GM20000 (cell line): Measurements from ENCODE around the gene RASSF1.

Source experiments
- DNase-seq: peaks from one replicate; pipeline ENCODE4 v3.0.0; 2012; ENCODE audit warnings: low spot score
- TF ChIP-seq, protein P1 (sequence below): IDR thresholded peaks from 2 replicates; pipeline ENCODE4 v1.5.1; 2012; ENCODE audit warnings: mild to moderate bottlenecking, control low read depth; ENCODE audit errors: extremely low read depth, missing control alignments

Gene RASSF1

GRCh38 chr3:50295553-50296431, 44.8 kb downstream of the RASSF1 start:
- TF ChIP-seq, protein P1, sequence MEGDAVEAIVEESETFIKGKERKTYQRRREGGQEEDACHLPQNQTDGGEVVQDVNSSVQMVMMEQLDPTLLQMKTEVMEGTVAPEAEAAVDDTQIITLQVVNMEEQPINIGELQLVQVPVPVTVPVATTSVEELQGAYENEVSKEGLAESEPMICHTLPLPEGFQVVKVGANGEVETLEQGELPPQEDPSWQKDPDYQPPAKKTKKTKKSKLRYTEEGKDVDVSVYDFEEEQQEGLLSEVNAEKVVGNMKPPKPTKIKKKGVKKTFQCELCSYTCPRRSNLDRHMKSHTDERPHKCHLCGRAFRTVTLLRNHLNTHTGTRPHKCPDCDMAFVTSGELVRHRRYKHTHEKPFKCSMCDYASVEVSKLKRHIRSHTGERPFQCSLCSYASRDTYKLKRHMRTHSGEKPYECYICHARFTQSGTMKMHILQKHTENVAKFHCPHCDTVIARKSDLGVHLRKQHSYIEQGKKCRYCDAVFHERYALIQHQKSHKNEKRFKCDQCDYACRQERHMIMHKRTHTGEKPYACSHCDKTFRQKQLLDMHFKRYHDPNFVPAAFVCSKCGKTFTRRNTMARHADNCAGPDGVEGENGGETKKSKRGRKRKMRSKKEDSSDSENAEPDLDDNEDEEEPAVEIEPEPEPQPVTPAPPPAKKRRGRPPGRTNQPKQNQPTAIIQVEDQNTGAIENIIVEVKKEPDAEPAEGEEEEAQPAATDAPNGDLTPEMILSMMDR: no peak
- DNase-seq: no peak

DNA sequence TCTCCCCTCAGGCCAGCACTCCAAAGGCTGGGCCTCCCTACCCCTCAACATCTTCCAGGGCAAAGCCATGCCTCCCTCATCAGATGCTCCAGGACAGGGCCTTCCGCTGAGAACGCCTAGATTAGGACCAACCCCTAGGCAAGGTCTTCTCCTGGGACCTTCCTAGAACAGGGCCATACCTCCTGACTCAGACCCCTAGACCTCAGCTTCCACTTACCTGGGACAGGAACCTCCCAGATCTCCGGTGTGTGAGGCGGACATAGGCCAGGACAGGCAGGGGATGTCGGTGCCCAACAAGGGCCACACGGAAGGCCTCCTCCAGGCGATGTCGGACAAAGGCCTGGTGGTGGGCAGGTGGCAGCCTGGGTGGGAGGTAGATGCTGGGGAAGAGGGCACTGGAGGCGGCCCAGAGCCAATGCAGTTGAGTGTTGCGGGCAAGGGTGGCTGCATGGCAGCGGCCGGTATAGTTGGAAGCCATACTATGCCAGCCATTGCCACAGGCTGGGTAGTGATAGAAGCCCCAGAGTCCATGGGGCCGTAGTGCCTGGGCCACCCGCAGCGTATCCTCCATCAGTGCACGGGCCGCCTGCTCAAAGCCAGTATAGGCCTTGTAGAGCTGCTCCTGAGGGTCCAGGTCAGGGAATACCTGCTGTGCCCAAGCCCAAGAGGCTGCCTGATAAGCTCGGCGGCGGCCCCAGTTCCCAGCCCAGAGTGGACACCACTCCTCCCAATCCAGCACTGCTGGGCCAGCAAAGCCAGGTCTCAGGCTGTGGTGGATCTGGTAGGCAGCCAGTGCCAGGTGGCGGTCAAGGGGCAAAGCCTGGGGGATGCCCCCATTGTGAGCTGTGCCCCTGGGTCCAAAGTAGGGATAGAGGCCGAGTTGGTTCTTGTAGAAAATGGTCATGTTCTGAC, 45.9 kb downstream of the RASSF1 start:
- TF ChIP-seq, protein P1: no peak

DNA sequence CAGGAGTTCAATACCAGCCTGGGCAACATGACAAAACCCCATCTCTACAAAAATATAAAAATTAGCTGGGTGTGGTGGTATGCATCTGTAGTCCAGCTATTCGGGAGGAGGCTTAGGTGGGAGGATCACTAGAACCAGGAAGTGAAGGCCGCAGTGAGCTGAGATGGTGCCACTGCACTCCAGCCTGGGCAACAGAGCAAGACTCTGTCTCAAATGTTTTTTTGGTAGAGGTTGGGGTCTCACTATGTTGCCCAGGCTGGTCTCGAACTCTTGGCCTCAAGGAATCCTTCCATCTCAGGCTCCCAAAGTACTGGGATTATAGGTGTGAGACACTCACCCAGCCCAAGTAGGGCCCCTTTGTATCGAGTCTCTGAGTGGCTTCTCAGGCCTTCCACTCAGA, 46.5 kb downstream of the RASSF1 start:
- TF ChIP-seq, protein P1: no peak
- DNase-seq: no peak

More for the DNA sequence above, 45.9 kb downstream of the RASSF1 start:
- no peak for DNase-seq

GRCh38 chr3:50293079-50293801, 47.4 kb downstream of the RASSF1 start:
- DNase-seq: no peak
- TF ChIP-seq, protein P1: no peak

GRCh38 chr3:50292159-50293078, 48.2 kb downstream of the RASSF1 start, which contains the start of gene IFRD2:
TSS of gene IFRD2 (minus strand) at chr3:50292429. CDS start at chr3:50292274, 155 bp downstream.
- TF ChIP-seq, protein P1: no peak
- DNase-seq: peak; percentile 96

- no peak for DNase-seq
- TF ChIP-seq, protein P1: no peak
These were observed 50.4 kb downstream of the RASSF1 start for GRCh38 chr3:50290161-50290641.
